Measurements from ENCODE around the gene MAFG. TPM values are rescaled to one million over a fixed set of nuclear protein-coding genes. Genes with fewer than 3 reads are reported as not detected.
A peak's percentile ranks its signal among the peaks of the same experiment; 100 is the strongest.

Gene MAFG
- total RNA-seq, 4 donors from 2014 or later: 19.8 to 38.3 (median 34.4) TPM

DNA sequence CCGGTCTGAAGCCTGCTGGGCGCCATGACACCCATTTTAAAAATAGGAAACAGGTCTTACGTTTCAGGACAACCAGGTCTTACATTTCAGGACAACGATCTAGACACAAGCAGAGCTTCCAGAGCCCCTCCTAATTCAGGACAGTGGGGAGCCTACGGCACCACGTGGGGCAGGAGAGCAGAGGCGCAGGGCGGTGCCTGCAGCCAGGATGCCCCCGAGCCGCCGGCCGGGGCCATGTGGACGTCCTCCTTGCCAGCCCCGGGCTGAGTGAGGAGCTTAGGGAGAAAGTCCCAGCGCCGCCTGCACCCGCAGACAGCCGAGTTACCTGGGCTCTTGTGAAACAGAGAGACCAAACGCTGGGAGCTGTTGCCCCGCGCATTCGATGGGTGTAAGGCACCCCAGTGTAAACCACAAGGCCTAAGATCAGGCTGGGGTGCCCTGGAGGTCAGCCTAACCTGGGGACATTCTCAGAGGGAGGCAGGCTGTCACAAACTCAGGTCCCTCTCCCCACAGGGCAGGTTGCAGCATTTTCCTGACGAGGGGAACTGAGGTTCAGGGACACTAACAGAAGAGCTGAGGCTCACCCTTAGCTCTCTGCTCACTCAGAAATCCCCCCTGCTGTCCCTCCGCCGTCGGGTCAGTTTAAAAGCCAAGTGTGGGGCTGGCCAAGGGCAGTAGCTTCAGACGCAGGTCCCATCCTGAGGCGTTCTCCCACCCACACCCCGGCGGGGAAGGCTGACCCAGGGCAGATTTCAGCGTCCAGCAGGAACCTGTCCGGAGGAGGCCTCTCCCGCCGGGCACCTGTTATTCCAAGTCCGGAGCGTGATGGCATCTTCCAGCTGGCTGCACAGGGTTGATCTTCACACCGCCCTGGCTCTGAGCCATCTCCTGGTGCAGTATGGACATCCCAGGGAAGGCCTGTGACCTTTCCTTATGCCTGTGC is 35.2 kb upstream of the MAFG start:
- TF ChIP-seq POLR2A (IDR thresholded peaks at IDR 0.05): no peak
- TF ChIP-seq, protein P1, sequence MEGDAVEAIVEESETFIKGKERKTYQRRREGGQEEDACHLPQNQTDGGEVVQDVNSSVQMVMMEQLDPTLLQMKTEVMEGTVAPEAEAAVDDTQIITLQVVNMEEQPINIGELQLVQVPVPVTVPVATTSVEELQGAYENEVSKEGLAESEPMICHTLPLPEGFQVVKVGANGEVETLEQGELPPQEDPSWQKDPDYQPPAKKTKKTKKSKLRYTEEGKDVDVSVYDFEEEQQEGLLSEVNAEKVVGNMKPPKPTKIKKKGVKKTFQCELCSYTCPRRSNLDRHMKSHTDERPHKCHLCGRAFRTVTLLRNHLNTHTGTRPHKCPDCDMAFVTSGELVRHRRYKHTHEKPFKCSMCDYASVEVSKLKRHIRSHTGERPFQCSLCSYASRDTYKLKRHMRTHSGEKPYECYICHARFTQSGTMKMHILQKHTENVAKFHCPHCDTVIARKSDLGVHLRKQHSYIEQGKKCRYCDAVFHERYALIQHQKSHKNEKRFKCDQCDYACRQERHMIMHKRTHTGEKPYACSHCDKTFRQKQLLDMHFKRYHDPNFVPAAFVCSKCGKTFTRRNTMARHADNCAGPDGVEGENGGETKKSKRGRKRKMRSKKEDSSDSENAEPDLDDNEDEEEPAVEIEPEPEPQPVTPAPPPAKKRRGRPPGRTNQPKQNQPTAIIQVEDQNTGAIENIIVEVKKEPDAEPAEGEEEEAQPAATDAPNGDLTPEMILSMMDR (IDR thresholded peaks at IDR 0.05): no peak
- Histone ChIP-seq H3K4me1 (peaks cover 0 to 44% (median 28%) of the 10 kb centered on the region in 4 donors), H3K27me3 (peaks cover 0 to 29% of the 10 kb centered on the region in 2 donors), H3K9me3 (no peaks in the 10 kb centered on the region), H3K36me3 (no peaks in the 10 kb centered on the region), H3K27ac (no peak overlapping the region), H3K4me3 (no peak overlapping the region)
- no peak for DNase-seq

DNA sequence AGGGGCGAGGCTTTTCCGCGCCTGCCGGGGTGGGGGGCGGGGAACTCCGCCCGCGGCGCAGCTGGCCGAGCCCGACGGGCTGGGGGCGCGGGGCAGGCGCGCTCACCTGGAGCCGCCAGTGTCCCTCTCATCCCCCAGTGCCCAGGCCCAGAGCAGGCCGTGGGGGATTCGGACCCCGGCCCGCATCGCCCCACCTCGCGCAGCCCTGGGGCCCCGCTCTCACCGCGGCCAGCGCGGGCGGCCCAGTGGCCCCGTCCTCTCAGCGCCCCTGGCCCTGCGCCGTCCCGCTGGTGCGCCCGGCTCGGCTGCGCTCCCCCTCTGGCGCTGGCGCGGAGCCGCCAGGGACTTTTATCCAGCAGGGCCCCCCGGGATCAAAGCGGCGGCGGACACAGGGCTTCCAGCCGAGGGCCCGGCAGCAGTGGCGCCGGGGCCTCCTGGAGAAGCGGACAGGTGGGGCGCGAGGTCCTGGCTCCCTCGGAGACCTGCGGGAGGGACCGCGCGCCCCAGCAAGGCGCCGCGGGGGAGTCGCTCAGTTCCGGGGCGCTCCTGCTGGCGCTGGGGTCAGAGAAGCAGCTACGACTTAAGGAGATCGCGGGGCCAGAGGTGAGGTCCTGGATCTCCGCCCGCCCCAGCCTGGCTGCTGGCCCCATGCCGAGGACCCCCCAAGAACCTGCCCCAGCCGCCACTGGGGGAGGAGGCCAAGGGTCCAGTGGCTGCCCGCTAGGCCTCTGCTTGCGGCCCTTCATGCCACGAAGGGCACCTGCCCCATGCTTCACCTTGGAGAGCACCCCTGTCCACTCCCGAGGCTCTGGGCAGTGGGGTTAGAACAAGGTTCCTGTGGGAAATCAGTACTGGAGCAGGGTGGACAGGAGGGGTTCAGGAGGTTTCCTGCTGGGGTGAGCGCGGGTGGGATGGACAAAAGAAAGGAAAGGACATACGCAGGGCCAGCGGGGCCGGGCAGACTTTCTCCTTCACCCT is 34.3 kb upstream of the MAFG start:
- peaks cover 0 to 29% of the 10 kb centered on the region in 2 donors for H3K27me3 ChIP-seq

DNA sequence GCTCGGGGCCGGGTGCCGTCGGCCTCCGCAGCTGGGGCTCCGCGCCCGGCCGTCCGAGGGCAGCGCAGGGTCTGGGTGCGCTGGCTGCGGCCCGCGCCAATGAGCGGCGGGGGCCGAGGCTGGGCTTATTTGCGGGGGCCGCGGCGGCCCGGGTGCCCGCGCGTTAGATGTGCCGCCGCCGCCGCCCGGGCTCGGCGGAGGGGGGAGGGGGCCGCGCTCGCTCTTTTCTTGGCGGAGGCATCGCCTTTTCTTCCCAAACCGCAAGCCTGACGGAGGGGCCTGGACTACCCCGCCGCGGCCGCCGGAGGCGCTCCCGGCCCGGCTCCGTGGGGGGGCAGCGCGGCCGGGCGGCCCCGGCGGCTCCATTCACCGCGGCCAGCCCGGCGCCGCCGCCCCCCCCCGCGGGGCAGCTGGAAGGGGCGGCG is 33.6 kb upstream of the MAFG start, which contains the start of gene NOTUM:
Gene NOTUM (minus strand): TSS at position 101 of the 425 bp plus-strand sequence. CDS start 278 bp downstream, outside the sequence.
- Histone ChIP-seq H3K4me3 (peak within 1 kb of the TSS; percentile 32 to 63 (median 53)), H3K4me1 (peaks cover 0 to 30% (median 15%) of the 10 kb centered on the region in 4 donors), H3K27ac (peak within 1 kb of the TSS in 1 of 4 donors; percentile 52), H3K27me3 (peaks cover 0 to 29% of the 10 kb centered on the region in 2 donors), H3K36me3 (no peaks in the 10 kb centered on the region), H3K9me3 (no peaks in the 10 kb centered on the region)
- TF ChIP-seq POLR2A (IDR thresholded peaks at IDR 0.05): no peak
- TF ChIP-seq, protein P1 (IDR thresholded peaks at IDR 0.05): peak in 2 of 6 experiments; percentile 11 to 19
- DNase-seq: no peak

More for the DNA sequence above, 34.3 kb upstream of the MAFG start:
- Histone ChIP-seq H3K4me1 (peaks cover 0 to 35% (median 19%) of the 10 kb centered on the region in 4 donors), H3K9me3 (no peaks in the 10 kb centered on the region), H3K36me3 (no peaks in the 10 kb centered on the region), H3K4me3 (peak overlapping the region in 2 of 4 donors; percentile 31 to 63), H3K27ac (no peak overlapping the region)
- TF ChIP-seq POLR2A (IDR thresholded peaks at IDR 0.05): no peak
- TF ChIP-seq, protein P1 (IDR thresholded peaks at IDR 0.05): no peak
- no peak for DNase-seq

DNA sequence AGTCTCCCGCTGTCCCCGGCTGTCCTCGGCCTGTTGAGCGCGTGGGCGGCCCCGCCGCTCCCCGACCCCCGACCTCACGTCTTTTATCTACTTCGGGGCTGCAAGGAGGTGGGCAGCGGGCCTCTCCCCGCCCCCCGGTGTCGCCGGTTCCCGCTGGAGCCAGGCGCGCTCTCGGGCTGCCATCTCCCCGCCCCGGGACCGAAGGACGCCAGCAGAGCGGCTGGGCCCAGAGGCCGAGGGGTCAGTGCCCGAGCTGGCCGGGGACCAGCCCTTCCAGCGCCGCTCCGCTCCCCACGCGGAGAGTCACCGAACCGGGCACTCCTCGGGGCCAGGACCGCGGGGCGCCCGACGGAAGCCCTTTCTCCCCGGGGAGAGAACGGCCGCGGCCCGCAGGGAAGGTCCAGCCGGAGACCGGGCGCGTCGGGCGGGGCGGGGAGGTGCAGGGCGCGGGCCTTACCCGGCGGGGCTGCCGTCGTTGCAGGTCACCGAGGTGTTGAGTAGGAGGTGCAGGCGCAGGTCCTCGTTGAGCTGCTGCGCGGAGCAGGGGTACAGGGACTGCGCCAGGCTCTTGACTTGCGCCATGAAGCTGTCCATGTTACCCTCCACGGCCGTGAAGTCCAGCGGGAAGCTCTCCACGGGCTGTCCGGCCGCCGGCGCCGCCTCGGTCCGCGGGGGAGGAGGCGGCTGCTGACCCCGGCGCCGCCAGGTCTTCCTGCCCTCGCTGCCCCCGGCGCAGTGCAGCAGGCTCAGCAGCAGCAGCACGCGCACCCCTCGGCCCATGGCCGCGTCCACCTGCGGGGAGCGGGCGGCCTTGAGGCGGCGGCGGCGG is 32.8 kb upstream of the MAFG start:
- Histone ChIP-seq H3K4me1 (peaks cover 0 to 30% (median 15%) of the 10 kb centered on the region in 4 donors), H3K27ac (peak overlapping the region in 1 of 4 donors; percentile 52), H3K9me3 (no peaks in the 10 kb centered on the region), H3K36me3 (no peaks in the 10 kb centered on the region), H3K4me3 (peak overlapping the region; percentile 32 to 63 (median 53)), H3K27me3 (peaks cover 0 to 29% of the 10 kb centered on the region in 2 donors)
- DNase-seq: no peak
- no peak for TF ChIP-seq POLR2A (IDR thresholded peaks at IDR 0.05)
- TF ChIP-seq, protein P1 (IDR thresholded peaks at IDR 0.05): no peak

Data from Peyer's patch (tissue), 4 donors.